ENCODE measurements around the gene ARHGDIA.

ARHGDIA gene

DNA sequence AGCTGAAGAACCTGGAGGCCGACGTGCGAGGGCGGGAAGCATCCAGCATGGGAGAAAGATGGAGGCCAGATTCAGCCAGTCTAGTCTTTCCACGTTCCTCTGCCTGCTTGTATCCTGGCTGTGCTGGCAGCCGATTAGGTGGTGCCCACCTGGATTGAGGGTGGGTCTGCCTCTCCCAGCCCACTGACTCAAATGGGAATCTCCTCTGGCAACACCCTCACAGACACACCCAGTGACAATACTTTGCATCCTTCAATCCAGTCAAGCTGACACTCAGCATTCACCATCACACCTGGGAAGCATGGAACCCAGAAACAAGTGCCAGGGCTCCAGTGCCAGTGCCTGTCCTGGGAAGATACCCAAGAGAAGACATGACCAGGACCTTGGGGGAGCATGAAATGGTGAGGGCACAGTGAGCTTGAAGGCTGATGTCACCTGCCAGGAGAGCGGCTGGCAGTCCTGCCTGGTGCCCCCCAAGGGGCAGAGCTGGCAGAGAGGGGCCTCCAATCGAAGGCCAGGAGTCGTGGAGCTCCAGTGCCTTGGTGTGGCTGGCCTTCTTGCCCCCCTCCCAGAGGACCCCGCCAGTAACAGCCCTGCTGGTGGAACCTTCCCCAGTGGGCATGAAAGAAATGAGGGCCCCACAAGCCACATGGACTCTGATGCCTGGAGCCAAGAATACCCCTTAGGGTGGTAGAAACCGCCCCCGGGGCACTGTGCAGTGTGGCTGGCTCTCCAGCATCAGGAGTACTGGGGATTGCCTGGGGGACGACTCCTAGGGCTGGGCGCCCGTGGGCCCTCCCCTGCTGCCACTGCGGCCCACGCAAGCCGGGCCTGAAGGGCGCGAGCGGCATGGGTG lies 30.3 kb upstream of the ARHGDIA start:
- no peak overlapping the region for H3K27ac Mint-ChIP-seq
- peaks cover 2% of the 10 kb centered on the region for H3K4me1 Mint-ChIP-seq (ENCODE audit: low read depth)
- H3K9me3 Mint-ChIP-seq = no peaks in the 10 kb centered on the region
- H3K36me3 Mint-ChIP-seq (ENCODE audit: low read depth) = peaks cover 6% of the 10 kb centered on the region
- H3K4me3 Mint-ChIP-seq = no peak overlapping the region
- peaks cover 8% of the 10 kb centered on the region for H3K27me3 Mint-ChIP-seq (ENCODE audit: low read depth)

DNA sequence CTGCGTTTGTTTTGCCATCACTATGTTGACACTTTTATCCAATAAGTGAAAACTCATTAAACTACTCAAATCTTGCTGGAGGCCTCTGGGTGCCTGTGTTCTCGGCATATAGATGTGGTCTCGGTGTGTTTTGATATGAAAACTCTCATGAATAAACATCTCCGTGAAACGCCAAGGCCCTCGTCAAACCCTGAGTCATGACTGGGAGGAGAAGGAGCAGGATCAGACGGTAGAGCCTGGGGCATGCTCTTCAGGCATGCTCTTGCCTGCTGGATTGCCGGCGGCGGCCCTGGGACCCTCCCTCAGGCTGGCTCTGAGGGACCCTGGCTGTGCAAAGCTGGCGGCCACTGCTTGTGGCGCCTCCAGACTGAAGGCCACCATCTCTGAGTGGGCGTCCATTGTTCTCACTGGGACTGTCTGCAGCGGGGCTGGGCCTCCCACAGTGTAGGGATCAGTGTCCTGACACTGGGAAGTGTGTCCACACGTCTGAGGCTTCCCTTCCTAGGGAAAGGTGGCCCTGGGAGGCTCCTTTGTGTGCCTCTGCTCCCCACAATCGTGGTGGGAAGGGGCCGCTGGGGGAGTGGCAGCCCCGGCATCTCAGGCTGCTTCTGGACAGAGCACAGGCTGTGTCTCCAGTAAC lies 29.2 kb upstream of the ARHGDIA start:
- Mint-ChIP-seq H3K9me3 (no peaks in the 10 kb centered on the region), H3K4me1 (ENCODE audit: low read depth) (peaks cover 2% of the 10 kb centered on the region), H3K36me3 (ENCODE audit: low read depth) (peaks cover 7% of the 10 kb centered on the region), H3K4me3 (no peak overlapping the region), H3K27ac (no peak overlapping the region), H3K27me3 (ENCODE audit: low read depth) (peaks cover 8% of the 10 kb centered on the region)

DNA sequence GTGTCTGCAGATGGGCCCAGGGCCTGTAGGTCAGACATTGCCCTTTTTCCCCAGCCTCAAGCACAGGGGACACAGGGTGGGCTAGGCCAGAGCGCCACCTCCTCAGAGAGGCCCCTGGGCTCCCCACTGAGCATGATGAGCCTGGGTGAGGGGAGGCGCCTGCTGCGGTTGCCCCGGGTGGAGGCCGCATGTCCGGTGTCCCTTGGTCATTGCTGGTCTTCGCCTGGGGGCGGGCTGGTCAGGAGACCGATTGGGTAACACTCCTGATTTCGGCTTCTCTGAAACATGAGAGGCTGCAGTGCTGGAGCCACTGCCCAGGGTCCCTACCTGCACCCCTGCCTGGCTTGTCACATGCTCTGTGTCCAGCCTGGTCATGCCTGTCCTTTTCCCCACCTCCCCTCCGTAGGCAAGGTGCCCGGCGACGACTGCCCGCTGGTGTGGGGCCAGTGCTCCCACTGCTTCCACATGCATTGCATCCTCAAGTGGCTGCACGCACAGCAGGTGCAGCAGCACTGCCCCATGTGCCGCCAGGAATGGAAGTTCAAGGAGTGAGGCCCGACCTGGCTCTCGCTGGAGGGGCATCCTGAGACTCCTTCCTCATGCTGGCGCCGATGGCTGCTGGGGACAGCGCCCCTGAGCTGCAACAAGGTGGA lies 28.5 kb upstream of the ARHGDIA start:
- Mint-ChIP-seq H3K4me1 (ENCODE audit: low read depth) (peaks cover 2% of the 10 kb centered on the region), H3K27ac (no peak overlapping the region), H3K27me3 (ENCODE audit: low read depth) (peaks cover 8% of the 10 kb centered on the region), H3K36me3 (ENCODE audit: low read depth) (peaks cover 8% of the 10 kb centered on the region), H3K9me3 (no peaks in the 10 kb centered on the region), H3K4me3 (no peak overlapping the region)

DNA sequence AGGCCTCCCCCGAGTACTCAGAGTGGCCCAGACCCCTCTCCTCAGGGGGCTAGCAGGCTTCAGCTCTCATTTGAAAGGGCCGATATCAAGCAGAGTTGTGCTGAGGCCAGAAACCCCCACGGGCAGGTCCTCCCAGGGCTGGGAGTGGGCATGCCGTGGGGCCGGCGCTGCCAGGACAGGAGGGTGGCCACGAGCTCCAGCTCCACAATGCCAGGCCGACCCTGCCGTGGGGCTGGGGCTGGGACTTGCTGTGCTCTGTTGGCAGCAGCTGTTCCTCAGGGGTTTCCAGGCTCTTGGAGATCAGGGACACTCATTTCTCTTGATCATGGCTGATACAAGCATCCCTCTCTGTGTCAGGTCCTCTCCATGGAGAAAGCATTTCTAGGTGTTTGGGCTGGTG lies 27.7 kb upstream of the ARHGDIA start:
- Mint-ChIP-seq H3K36me3 (ENCODE audit: low read depth) (peaks cover 8% of the 10 kb centered on the region), H3K4me3 (no peak overlapping the region), H3K4me1 (ENCODE audit: low read depth) (peaks cover 2% of the 10 kb centered on the region), H3K9me3 (no peaks in the 10 kb centered on the region), H3K27me3 (ENCODE audit: low read depth) (peaks cover 8% of the 10 kb centered on the region), H3K27ac (no peak overlapping the region)

DNA sequence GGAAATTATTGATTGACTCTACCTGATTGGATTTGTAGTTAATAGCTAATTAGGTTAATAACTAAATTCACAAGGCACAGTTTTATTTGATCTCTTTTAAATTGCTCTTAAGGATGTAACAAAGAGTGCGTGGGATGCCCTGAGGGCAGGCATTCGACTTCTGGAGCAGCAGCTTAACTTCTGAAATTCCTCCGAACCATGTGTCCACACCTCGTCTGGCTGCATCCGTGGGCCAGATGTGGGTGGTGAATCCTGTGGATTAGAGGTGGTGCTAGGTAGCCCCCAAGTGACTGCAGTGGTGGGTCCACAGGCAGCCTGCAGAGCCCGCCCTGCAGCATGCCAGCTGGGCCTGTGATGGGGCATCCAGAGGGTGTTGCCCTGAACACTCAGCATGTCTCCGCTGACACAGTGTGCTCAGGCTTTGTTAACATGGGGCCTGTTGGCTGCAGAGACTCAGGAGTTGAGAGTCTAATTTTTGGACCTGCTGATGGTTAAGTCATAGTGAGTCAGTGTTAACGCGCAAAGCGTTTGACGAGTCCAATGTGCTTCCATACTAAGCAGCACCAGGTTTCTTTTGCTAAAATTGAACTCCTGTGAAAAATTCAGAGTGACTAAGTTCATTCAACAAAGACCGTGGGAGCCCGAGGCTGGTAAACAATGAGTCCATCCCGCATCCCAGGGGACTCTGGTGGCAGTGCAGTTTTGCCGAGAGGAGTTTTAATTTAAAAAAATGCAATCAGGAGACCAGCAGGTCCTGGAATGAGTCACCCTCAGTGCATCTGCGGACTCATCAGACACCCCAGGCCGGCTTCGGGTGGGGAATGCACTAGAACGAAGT lies 27.1 kb upstream of the ARHGDIA start:
- Mint-ChIP-seq H3K9me3 (no peaks in the 10 kb centered on the region), H3K27ac (no peak overlapping the region), H3K27me3 (ENCODE audit: low read depth) (peaks cover 8% of the 10 kb centered on the region), H3K4me3 (no peak overlapping the region), H3K4me1 (ENCODE audit: low read depth) (peaks cover 2% of the 10 kb centered on the region), H3K36me3 (ENCODE audit: low read depth) (peaks cover 6% of the 10 kb centered on the region)

DNA sequence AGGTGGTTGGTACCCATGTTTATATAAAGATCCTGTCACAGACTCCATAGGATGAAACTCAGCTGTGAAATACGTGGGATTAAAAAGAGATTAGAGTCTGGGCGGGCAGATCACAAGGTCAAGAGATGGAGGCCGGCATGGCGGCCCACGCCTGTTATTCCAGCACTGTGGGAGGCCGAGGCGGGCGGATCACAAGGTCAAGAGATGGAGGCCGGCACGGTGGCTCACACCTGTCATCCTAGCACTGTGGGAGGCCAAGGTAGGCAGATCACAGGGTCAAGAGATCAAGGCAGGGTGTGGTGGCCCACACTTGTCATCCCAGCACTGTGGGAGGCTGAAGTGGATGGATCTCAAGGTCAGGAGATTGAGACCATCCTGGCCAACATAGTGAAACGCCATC lies 24.3 kb upstream of the ARHGDIA start:
- H3K27ac Mint-ChIP-seq = no peak overlapping the region
- peaks cover 4% of the 10 kb centered on the region for H3K4me1 Mint-ChIP-seq (ENCODE audit: low read depth)

DNA sequence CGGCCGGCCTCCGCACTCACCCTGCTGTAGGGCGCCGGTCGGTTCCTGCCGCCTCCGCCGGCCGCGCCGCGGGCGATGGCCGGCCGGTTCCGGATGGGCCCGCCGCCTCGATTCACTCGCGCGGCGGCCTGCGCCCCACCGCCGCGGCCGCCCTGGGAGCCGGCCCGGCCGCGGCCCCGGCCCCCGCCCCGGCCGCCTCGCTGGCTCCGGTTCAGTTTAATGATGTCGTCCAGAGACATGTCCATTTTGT lies 20.1 kb upstream of the ARHGDIA start:
- Mint-ChIP-seq H3K9me3 (no peaks in the 10 kb centered on the region), H3K27ac (peak overlapping the region; percentile 99), H3K4me3 (peak overlapping the region; percentile 97), H3K4me1 (ENCODE audit: low read depth) (peaks cover 20% of the 10 kb centered on the region), H3K36me3 (ENCODE audit: low read depth) (peaks cover 28% of the 10 kb centered on the region), H3K27me3 (ENCODE audit: low read depth) (no peaks in the 10 kb centered on the region)

More for the DNA sequence above, 24.3 kb upstream of the ARHGDIA start:
- peaks cover 5% of the 10 kb centered on the region for H3K36me3 Mint-ChIP-seq (ENCODE audit: low read depth)
- H3K27me3 Mint-ChIP-seq (ENCODE audit: low read depth) = no peaks in the 10 kb centered on the region
- H3K9me3 Mint-ChIP-seq = no peaks in the 10 kb centered on the region
- no peak overlapping the region for H3K4me3 Mint-ChIP-seq

DNA sequence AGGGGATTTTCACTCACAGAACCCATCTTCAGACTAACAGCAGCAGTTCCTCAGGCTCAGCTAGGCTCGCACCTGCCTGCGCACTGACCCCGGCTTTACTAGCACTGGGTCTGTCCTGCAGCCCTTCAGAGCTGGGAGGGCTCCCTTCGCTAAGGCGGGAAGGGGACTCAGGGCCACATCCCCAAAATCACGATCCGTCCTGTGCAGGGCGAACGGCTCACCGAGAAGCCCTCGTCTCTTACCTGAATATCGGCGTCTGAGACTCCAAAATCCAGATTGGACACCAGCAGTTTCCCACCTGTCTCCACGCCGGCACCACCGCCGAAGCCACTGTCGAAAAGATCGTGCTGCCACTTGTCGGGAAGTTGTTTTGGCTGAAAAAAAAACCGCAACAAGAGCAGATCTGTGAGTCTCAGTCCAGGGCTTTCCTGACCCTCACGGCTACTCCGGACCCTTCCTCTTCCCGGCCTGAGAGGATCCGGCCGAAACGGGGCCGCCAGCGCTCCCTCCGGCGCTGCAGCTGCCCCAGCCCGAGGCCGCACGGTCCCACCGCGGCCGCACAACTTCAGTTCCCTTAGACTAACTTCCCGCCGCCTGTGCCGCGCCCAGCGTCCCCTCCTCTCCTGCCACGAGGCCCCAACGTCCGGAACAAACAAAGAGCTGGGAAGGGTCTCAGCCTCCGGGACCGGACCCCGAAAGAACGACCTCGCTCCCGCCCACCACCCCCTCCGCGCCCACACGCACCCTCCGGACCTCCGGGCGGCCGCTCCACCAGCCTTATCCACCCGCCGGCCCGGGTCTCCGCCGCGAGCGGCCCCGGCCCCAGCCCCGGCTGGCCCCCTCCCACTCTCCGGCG lies 19.5 kb upstream of the ARHGDIA start:
- H3K9me3 Mint-ChIP-seq = no peaks in the 10 kb centered on the region
- peaks cover 33% of the 10 kb centered on the region for H3K36me3 Mint-ChIP-seq (ENCODE audit: low read depth)
- H3K27ac Mint-ChIP-seq = peak overlapping the region; percentile 90
- H3K27me3 Mint-ChIP-seq (ENCODE audit: low read depth) = no peaks in the 10 kb centered on the region
- H3K4me1 Mint-ChIP-seq (ENCODE audit: low read depth) = peaks cover 20% of the 10 kb centered on the region
- H3K4me3 Mint-ChIP-seq = peak overlapping the region; percentile 86

DNA sequence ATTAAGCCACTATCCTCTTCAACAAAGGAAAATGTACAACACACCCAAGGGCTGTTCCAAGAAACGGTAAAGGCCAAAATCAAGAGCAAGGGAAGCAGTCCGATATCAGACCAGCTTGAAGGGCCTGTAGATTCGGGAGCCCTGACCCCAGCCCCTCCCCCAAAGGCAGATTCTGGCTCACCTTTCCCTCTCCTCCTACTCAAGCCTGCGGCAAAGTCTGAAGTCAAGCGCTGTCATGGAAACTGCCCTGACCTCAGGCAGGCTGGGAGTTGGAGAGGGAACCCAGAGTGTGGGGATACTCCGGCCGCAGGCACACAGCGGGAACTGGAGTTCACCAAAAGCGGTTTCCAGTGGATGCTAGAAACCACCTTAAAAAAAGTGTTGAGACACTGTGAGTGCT lies 18.5 kb upstream of the ARHGDIA start:
- Mint-ChIP-seq H3K27ac (peak overlapping the region; percentile 90), H3K4me3 (peak overlapping the region; percentile 86), H3K4me1 (ENCODE audit: low read depth) (peaks cover 20% of the 10 kb centered on the region), H3K36me3 (ENCODE audit: low read depth) (peaks cover 38% of the 10 kb centered on the region), H3K9me3 (no peaks in the 10 kb centered on the region), H3K27me3 (ENCODE audit: low read depth) (no peaks in the 10 kb centered on the region)

DNA sequence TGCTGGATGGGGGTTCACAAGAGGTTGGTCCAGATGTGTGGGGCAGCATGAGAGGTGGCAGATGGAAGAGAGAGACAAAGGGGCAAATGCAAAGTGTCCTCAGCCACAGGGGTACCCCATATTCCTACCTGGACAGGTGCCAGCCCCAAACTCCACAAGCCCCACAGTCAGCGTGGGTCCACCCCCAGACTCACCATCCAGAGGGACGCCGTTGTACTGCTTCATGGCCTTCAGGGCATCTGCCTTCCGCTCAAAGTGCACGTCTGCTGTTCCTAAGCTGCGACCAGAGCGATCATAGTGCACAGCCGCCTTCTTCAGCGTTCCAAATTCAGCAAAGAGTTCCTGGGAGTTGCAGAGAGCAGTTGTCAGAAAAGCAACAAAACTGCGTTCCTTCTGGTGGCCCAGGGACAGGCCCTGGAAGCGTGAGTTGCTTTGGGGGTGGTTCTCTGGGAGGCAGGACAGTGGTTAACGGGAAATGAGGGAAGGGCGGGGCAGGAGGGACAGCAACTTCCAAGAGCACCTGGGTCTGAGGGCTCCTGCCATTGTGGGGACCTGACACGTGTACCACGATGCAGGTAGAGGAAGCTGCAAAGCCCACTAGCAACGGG lies 18.0 kb upstream of the ARHGDIA start:
- Mint-ChIP-seq H3K4me3 (peak overlapping the region; percentile 74), H3K36me3 (ENCODE audit: low read depth) (peaks cover 41% of the 10 kb centered on the region), H3K27me3 (ENCODE audit: low read depth) (no peaks in the 10 kb centered on the region), H3K9me3 (no peaks in the 10 kb centered on the region), H3K4me1 (ENCODE audit: low read depth) (peaks cover 20% of the 10 kb centered on the region), H3K27ac (peak overlapping the region; percentile 59)

DNA sequence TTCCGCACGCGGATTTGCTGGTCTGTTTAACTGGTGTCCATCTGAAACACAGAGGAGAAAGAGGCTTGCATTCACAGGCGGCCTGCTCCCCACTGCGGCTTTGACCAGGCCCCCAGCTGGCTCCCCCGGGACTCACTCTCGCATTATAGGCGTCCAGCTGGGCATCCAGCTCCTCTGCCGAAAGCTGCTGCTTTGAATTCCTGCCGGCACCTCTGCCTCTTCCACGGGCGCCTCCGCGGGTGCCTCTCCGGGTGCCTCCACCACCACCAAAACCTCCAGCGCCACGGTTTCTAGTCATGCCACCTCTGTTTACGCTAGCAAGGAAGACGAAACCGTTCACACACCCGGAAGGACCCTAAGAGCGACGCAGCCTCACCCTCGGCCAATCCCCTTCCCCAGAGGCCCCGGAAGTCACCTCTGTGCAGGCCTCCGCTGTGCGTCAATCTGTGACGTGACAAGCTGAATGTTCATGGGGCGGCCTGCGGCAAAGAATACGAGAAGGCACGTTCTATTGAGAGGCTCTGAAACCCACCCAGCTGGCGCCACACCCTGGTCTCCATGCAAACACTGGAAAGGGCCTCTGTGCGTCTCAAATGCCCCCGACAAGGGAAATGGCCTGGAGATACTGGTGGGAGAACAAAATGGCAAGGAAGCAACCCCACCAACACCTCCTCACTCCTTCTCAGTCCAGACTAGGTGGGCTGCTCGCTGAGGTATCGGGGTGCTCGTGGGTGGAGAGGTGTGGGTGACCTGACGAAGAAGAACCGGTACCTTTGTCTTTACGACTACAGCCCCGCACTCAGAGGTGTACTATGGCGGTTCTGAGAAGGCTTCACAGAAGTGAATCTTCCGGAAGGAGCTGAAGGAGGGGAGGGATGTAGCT lies 17.2 kb upstream of the ARHGDIA start:
- Mint-ChIP-seq H3K27ac (peak overlapping the region; percentile 59), H3K4me3 (peak overlapping the region; percentile 74), H3K36me3 (ENCODE audit: low read depth) (peaks cover 41% of the 10 kb centered on the region)

DNA sequence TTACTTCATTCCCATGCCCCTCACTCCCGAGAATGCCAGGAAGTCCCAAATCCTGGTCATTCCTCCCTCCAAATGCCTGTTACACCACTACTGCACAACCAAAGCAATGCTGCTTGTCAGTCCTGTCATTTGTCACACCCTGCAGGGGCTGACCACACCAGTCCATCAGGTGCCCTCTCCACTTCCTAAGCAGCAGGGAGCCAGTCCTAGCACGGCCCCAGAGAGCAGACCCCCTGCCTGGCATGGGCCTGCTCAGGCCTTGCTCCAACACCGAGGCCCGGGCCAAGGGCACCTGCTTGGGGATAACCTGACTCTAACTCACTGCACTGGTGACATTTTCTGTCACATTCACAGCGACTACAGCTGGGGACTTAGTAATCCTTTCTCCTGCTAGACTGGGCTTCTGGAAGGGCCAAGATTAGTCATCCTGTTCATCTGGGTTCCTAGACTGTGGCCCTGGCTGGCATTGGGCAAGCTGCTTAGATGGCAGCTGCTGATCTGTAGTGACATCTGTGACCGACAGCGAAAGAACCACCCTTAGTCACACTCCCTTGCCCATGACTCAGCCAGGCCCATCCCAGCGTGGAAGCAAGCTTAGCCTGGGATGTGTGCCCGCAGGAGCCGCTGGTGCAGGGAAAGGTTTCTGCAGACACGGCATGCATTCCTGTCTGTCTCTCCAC lies 14.9 kb upstream of the ARHGDIA start:
- no peaks in the 10 kb centered on the region for H3K9me3 Mint-ChIP-seq
- H3K4me3 Mint-ChIP-seq = no peak overlapping the region
- H3K27me3 Mint-ChIP-seq (ENCODE audit: low read depth) = no peaks in the 10 kb centered on the region
- H3K36me3 Mint-ChIP-seq (ENCODE audit: low read depth) = peaks cover 43% of the 10 kb centered on the region
- no peak overlapping the region for H3K27ac Mint-ChIP-seq
- peaks cover 18% of the 10 kb centered on the region for H3K4me1 Mint-ChIP-seq (ENCODE audit: low read depth)

More for the DNA sequence above, 17.2 kb upstream of the ARHGDIA start:
- Mint-ChIP-seq H3K4me1 (ENCODE audit: low read depth) (peaks cover 20% of the 10 kb centered on the region), H3K9me3 (no peaks in the 10 kb centered on the region), H3K27me3 (ENCODE audit: low read depth) (no peaks in the 10 kb centered on the region)

All from T-helper 1 cell treated with Interleukin-12 subunit alpha and Interleukin-12 subunit beta and Interleukin-4 antibody, amounts not matched to agents 30 μg/mL and 1 μg/mL, for 36 hours (primary cell).